GM19397 (cell line): Measurements from ENCODE around the gene UNC13A.

ENCODE experiments used
- ATAC-seq: cut with Tn5 transposase; IDR thresholded peaks from one replicate; pipeline ENCODE4 v1.9.1; 2021; ENCODE audit warnings: mild to moderate bottlenecking, moderate library complexity; ENCODE audit not compliant: unreplicated experiment

UNC13A gene

DNA sequence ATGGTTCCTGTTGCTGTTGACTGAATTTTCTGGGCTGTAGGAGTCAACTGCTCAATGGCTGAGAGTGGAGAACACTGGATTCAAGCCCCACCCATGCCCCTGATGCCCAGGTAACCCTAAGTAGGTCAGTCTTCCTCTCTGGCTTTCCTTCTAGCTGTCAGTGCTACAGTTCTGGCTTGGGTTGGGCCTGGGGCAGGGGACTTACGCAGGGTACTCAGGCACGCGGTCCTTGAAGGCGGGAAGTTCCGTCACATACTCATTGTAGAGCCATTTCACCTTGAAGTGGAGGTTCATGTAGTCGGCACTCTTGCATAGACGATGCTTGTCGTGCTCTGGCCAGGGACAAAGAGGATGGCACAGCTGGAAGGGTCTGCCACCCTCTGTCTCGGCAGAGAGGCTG is 55.6 kb downstream of the UNC13A start:
- no peak for ATAC-seq

DNA sequence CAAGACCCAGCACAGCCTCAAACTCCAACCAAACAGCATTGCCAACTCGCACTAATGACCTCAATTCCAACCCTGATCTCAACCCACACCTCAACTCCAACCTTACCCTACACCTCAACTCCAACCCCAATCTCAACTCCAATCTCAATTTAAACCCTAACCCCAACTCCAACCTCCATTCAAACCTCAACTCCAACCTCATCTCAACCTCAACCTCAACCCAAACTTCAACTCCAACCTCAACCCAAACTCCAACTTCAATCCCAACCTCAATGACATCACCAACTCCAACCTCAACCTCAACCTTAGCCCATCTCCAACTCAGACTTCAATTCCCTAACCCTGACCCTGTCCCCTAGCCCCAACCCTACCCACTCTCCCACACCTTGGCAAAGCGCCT is 58.4 kb downstream of the UNC13A start:
- ATAC-seq = no peak

DNA sequence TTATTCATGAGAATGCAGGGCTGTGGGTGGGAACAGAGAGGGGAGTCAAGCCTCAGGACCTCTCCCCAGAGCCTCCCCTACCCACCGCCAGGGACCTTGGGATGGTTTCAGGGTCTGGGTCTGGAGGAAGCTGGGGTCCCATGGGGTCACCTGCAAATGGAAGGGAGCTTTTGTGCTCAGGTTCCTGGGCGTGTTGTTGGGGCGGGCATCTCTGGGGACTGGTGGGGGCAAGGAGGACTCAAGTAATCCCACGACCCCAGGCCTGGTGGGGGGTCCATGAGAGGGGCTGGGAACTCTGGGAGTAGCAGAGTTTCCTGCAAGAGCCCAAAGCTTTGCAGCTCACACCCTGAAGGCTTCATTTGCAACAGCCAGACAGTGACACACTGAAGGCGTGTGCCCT is 60.2 kb downstream of the UNC13A start:
- ATAC-seq = no peak

DNA sequence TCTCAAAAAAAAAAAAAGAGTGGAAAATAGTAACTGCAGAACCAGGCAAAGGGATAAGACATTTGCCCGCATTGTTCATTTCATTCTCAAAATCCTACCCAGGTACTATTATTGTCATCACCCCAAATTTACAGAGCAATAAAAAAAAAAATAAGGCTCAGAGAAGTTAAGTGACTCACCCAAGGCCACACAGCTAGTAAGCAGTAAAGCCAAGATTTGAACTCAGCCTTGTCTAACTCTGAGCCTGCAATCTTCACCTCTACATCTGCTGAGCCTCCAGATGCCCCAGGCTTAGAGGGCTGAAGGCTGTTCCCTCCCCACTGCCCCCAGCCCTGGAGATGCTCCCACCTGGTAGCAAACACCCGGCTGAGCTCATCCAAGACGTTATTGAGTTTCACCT is 61.0 kb downstream of the UNC13A start:
- ATAC-seq = no peak

DNA sequence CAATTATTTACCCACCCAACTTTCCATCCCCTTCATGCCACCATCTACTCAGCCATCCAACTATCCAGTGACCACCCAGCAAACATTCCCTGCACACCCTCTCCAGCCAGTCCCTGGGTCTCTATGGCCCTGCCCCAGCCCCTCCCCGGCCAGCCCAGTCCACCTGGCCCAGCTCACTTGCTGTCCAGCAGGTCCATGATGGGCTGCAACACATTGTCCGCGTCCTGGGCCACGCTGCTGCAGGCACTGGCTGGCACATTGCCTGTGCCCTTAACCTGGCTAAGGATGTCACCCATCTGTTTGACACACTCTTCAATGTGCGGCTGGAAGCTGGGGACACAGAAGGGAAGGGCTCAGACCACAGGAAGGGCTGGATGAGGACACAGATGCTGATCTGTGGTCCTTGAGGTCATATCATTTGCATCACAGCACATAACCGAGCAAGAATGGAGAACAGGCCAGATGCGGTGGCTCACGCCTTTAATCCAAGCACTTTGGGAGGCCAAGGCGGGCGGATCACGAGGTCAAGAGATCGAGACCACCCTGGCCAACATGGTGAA is 61.6 kb downstream of the UNC13A start:
- no peak for ATAC-seq

DNA sequence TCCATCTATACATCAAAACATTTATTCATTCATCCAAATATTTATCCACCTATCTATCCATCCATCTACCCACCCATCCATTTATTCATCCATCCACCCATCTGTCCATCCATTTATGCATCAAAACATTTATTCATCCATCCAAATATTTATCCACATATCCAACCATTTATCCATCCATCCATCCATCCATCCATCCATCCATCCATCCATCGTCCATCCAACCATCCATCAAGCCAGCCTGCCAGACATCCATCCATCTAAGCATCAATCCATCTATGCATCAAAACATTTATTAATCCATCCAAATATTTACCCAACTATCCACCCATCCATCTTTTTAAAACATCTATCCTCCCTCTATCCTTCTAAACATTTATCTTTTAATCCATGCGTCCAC is 62.2 kb downstream of the UNC13A start:
- no peak for ATAC-seq

DNA sequence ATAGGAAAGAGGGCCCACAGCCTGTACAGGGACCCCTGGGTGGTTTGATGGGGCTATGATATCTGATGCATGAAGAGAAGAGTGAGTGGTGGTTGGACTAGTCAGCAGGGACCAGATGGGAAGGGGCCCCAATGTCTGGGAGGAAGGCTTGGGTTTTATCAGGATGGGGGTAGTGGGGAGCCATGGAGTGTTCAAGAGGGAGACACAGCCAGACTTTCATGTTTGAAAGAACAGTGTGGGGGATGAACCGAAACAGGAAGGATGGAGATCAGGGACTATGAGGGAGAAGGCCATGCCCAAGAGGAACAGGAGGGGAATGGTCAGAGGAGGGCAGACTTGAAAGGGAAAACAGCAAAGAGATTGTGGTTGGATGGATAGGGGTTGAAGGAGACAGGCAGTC is 63.1 kb downstream of the UNC13A start:
- no peak for ATAC-seq

DNA sequence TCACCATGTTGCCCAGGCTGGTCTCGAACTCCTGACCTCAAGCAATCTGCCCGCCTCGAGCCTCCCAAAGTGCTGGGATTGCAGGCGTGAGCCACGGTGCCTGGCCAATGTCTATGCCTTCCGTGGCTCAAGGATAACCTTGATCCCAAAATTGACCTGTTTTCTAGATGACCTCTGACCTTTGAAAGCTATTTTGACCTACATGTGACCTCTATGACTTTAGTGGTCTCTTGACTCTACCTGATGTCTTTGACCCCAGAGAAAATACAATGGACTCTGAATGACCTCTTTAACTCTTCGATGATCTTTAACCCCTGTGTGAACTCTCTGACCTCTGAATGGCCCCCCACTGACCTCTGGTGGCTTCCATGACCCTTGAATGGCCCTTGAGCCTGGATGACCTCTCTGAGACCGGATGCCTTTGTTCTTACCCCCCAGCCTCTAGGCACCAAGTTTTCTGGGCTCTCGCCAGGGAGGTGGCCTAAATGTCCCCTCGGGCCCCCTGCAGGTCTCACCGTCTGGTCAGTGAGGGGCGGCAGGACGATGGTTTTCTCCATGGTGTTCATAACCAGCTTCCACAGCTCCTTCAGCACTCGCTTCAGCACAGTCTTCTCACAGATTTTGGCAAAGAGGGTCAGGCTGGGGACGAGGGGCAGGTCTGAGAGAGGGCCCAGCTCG is 63.7 kb downstream of the UNC13A start:
- ATAC-seq = no peak

DNA sequence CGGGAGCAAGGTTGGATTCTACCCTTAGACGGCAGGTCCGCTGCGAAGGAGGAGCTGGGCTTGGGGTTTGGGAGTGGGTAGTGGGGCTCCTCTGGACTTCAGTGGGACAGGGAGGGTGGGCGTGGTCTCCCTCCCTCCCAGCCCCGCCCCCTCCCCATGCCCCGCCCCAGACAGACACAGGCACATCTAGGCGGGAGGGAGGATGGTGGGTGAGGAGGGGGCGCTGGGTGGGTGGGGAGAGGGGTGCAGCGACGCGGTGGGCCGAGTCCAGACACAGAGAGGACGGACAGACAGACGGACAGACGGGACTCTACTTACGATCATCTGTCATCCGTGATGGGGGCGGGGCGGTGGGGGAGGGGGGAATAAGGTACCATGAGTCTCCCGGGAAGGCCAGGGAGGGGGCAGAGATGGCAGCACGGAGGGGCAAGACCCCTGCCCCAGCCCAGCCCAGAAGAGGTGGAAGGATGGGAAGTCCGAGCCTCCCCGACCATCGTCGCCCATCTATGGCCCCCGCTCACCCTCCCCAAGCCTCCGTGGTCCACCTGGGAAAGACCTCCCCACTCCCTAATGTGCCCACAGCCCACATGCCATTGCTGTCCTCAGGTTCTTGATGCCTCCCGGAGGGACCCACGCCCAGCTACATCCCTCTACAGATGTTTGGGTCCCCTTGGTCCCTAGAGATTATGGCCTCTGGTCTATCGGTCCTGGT is 64.8 kb downstream of the UNC13A start:
- ATAC-seq = no peak

DNA sequence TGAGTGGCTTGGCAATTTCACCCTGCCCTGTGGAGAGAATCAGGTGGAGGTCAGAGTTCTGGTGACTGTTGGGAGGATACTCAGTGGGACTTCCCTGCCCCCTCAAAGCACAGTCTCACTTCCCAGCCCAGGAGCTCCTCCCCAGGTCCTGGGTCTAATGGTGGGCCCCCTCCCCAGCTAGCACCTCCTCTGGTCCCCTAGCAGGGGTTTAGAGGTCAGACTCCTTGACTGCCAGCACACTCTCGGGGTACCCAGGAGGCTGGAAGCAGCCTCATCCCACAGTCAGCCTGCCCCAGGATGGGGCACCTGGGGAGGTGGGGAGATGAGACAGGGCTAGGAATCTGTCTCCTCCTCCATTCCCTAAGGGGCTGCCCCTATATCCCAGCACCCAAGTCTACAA is 67.5 kb downstream of the UNC13A start:
- no peak for ATAC-seq

DNA sequence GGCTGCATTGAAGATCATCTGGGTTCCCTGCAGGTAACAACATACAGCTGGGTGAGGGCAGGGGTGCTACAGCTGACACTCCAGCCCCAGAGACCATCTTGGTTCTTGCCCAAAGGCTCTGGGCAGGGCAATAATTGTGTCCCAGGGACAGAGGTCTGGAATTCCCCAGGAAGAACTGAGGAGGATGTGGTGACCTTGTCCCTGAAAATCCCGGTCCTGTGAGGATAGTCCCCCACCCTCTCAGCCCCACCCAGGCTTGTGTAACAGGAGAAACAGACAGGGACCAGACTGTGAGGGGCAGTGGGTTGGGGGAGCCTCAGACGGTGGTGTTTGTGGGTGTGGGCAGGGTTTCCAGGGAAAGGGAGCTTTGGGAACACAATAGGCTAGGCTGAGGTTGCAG is 69.2 kb downstream of the UNC13A start:
- ATAC-seq = no peak

DNA sequence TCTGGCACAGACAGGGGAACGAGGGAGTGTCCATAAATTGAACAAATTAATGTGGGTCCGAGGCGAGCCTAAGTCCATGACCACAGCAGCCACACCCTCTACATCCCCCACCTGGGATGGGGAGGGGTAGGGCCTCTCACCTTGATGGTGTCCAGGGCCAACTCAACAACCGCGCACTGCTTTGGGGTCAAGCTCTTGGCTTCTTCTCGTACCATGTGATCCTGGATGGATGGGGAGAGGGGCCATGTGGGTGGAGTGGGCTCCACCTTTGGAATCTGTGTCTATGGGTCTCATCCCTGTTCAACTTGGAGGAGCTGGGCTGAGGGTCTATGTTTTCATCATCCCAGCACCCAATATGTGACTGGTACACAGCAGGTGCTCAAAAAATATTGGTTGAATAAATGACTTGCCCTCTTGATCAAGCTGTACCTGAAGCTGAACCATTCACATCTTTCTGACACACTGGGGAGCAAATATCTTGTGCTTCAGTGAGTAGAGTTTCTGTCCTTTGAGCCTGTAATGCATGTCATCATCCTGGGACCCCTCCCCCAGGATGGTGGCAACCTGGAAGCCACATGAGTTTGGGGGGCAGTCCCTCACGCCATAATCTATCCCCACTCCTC is 69.8 kb downstream of the UNC13A start:
- no peak for ATAC-seq

DNA sequence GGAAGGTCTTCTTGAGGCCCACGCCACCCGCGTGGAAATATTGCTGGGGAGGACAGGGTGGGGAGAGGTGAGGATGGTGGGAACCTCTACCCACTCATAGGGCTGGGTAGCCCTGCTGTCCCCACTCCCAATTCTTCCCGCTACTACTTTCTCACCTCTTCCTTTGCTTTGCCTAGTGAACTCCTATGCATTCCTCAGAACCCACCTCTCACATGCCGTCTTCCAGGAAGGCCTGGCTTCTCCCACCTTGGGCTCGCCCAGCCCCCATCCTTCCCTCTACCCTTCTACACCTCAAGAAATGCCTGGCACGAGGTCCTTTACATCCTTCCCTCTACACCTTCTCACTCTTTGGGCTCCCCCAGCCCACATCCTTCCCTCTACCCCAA is 70.4 kb downstream of the UNC13A start:
- no peak for ATAC-seq

DNA sequence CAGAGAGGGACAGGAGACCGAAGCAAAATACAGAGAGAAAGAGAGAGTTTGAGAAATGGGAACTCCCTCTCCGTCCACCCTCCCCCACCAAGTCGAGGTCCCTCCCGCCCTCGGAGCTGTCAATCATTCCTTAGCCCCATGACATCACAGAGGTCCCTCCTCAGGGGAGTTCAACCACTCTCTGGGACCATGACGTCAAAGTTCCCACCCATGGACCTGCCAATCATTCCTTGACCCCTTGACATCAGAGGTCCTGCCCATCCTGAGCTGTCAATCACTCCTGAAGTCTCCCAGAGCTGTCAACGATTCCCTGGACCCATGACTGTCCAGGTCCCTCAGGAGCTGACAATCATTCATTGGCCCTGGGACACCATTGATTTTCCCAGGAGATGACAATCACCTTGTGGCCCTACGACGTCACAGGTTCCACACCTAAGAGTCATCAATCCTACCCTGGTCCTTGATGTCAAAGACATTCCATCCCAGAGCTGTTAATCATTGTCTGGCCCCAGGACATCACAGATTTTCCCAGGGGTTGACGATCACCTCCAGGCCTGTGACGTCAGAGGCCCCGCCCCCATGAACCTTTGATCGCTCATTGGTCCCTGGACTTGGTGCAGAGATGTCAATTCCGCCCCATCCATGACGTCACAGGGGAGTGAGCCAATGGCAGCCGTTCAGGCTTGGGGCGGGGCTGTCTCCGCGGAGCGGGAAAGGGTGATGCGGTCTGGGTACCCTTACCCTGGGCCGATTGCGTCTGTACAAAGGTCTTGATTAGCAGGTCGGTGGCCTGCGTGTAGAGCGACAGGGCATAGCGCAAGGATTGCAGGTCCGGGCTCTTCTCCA is 71.0 kb downstream of the UNC13A start:
- ATAC-seq = no peak

DNA sequence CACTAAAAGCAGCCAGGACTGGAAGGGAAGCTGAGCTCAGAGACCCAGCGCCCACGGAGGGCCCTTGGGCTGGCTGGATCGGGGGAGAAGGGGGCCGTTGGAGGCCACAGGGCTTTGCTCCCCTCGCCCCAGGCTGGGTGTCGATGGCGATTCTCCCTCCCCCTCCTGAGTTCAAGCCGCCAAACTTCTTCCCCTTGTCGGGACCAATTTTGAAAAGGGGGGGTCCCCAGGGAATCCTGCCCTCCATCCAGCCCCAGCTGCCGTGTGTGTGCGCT is 71.5 kb downstream of the UNC13A start:
- no peak for ATAC-seq

DNA sequence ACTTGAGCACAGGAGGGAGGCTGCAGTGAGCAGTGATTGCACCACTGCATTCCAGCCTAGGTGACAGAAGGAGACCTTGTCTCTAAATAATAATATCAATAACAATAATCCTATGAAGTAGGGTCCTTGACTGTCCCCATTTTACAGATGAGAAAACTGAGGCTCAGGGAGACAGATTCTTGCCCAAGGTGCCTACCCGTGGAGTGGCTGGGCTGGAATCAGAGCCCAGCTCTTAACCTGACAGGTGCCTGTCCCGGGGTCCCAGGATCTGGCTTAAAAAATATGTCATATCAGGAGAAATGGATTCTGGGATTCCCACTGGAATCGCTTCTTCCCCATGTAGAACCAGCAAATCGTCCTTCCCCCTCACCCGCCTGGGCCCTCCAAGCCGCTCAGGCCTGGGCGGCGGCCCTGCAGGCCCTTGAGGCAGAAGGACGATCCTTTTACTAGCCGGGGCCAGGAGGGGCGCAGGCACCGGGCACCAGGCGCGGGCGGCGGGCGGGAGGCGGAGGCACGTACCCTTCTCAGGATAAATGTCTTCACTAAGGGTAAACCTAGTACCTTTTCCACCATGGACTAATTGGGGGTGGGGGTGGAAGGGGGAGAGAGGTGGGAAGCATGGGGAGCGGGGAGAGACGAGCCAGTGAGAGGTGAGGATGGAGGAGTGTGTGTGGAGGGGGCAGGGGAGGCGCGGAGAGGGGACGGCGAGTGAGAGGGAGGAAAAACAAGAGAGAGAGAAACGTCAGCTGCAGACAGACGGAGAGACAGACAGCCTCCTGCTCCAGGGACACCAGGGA is 72.1 kb downstream of the UNC13A start:
- no peak for ATAC-seq

DNA sequence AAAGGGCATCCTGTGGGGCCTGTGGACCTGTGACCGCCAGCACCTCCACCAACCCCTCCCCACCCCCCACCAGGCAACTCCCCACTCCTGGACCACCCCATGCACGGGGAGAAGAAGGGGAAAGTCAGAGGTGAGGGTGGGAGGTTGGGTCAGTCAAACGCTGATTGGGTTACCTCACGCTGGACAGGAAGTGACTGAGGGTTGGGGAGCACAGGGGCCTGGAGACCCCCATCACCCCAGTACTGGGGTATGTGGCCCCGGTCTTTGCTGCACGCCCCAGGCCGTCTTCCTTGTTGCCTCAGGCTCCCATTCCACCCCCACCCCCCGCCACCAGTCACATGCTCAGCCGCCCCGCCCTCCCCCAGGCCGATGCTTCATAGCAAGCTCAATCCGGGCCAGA is 73.7 kb downstream of the UNC13A start:
- ATAC-seq = no peak

DNA sequence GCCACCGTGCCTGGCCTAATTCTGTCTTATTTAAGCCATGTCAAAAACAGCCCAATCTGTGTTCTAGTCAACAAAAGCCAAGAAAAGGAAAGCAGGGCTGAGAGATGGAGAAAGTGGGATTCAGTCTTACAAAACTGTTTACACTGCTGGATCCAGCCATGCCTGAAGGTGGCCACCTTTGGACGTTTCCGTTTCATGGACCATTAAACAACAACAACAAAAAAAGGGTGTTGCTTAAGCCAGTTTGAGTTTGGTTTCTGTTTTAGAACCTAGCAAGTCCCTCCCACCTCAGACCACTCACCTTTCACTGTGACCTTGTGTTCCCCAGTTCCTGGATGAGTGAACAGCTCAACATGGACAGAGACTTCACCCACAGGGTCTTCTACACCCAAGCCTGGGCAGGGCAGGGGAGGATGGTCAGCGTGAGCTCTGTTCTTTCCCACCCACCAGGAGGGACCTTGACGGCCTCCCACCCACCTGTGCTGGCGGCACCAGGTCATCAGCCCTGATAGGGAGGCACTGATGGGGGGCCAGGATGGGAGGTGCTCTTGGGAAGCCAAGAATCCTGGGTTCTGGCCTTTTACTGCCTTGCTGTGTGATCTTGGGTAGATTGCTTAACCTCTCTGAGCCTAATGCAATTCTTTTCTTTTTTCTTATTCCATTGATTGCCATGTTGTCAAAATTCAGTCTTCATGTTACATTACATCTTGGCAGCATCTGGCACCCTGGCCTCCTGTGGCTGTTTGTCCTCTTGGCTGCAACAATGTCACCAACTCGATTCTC is 76.5 kb downstream of the UNC13A start:
- no peak for ATAC-seq

DNA sequence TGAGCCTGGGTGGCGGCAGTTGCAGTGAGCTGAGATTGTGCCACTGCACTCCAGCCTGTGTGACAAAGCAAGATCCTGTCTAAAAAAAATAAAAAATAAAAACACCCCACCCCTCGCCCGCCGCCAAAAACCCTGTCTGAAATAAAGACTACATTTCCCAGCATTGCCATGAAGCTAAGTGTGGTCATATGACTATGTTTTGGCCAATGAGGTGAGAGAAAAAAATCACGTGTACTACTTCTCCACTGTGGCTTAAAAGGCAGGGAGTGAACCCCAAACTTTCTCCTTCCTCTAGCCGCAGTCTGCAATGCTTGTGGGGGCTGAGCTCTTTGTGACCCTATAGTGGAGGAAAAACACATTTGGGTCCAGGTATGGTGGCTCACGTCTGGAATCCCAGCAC is 77.8 kb downstream of the UNC13A start:
- no peak for ATAC-seq

DNA sequence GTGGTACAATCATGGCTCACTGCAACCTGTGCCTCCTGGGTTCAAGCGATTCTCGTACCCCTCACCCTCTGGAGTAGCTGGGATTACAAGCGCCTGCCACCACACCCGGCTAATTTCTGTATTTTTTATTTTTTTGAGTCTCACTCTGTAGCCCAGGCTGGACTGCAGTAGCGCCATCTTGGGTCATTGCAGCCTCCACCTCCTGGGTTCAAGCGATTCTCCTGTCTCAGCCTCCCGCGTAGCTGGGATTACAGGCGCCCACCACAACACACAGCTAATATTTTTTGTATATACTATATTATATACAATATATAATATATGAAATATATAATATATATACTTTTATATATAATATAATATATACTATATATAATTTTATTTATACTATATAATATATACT is 80.2 kb downstream of the UNC13A start:
- no peak for ATAC-seq
